ENCODE results near the gene PCSK5. TPM values are rescaled to one million over a fixed set of nuclear protein-coding genes. Genes with fewer than 3 reads are reported as not detected.

PCSK5 gene
- total and polyA plus RNA-seq, 10 donors = 0.28 to 8.1 (median 5.5) TPM

- Histone ChIP-seq H3K4me3 (no peak overlapping the region), H3K27me3 (replicated peaks in 1 of 7) (no peaks in the 10 kb centered on the region), H3K27ac (no peak overlapping the region), H3K9me3 (peaks cover 0 to 10% (median 7%) of the 10 kb centered on the region in 8 donors), H3K36me3 (no peaks in the 10 kb centered on the region), H3K4me1 (no peaks in the 10 kb centered on the region)
- WGBS, 5 donors = 85 to 97% (median 96%) methylated on average over 1 of the region's 1 CpG
- no peak for DNase-seq
- TF ChIP-seq POLR2A (IDR thresholded peaks at IDR 0.05) (no peak), POLR2AphosphoS5 (IDR thresholded peaks at IDR 0.05) (no peak)
- TF ChIP-seq, protein P1, sequence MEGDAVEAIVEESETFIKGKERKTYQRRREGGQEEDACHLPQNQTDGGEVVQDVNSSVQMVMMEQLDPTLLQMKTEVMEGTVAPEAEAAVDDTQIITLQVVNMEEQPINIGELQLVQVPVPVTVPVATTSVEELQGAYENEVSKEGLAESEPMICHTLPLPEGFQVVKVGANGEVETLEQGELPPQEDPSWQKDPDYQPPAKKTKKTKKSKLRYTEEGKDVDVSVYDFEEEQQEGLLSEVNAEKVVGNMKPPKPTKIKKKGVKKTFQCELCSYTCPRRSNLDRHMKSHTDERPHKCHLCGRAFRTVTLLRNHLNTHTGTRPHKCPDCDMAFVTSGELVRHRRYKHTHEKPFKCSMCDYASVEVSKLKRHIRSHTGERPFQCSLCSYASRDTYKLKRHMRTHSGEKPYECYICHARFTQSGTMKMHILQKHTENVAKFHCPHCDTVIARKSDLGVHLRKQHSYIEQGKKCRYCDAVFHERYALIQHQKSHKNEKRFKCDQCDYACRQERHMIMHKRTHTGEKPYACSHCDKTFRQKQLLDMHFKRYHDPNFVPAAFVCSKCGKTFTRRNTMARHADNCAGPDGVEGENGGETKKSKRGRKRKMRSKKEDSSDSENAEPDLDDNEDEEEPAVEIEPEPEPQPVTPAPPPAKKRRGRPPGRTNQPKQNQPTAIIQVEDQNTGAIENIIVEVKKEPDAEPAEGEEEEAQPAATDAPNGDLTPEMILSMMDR (IDR thresholded peaks at IDR 0.05 in 8 of 11, conservative IDR thresholded peaks at IDR 0.05 in 3 of 11) = no peak
- intact Hi-C loops (cut with DNase I; ENCODE audit: low total_unique reads) = no loop called here
These were observed 43.4 kb upstream of the PCSK5 start for GRCh38 chr9:75847085-75847484.

- Histone ChIP-seq H3K4me3 (no peak overlapping the region), H3K27me3 (replicated peaks in 1 of 7) (no peaks in the 10 kb centered on the region), H3K27ac (no peak overlapping the region), H3K4me1 (no peaks in the 10 kb centered on the region), H3K9me3 (no peaks in the 10 kb centered on the region), H3K36me3 (no peaks in the 10 kb centered on the region)
- no peak for DNase-seq
- no peak for TF ChIP-seq POLR2AphosphoS5 (IDR thresholded peaks at IDR 0.05)
- intact Hi-C loops (cut with DNase I; ENCODE audit: low total_unique reads) = no loop called here
- 87 to 92% (median 90%) methylated on average over 9 of the region's 9 CpGs for WGBS, 5 donors
These were observed 39.8 kb upstream of the PCSK5 start for GRCh38 chr9:75850459-75851200.

DNA sequence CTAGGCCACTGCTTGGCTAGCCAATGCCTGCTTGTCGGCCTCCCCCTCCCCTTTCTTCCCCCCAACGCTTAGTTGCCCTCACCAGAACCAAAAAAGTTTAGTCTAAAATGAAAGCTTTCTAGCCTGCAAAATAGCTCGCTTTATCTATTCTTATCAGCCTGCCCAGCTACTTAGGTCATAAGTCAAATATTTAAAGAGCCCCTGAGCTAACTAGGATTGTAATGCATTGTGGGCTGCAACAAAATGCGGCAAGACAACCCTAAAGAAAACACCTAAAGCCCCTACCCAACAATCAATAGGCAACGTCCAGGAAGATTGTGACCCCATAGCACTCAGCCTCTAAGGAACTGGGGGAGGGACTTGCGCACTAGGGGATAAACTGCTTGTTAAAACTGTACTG lies 38.6 kb upstream of the PCSK5 start:
- TF ChIP-seq POLR2A (IDR thresholded peaks at IDR 0.05) (no peak), POLR2AphosphoS5 (IDR thresholded peaks at IDR 0.05) (no peak)
- TF ChIP-seq, protein P1 (IDR thresholded peaks at IDR 0.05 in 8 of 11, conservative IDR thresholded peaks at IDR 0.05 in 3 of 11) = no peak
- WGBS, 5 donors = 74 to 85% (median 81%) methylated on average over 6 of the region's 6 CpGs

GRCh38 chr9:75852746-75853145 lies 37.7 kb upstream of the PCSK5 start:
- DNase-seq = no peak
- H3K27ac ChIP-seq = no peak overlapping the region
- H3K4me3 ChIP-seq = no peak overlapping the region
- no peaks in the 10 kb centered on the region for H3K36me3 ChIP-seq
- no peaks in the 10 kb centered on the region for H3K9me3 ChIP-seq
- no peaks in the 10 kb centered on the region for H3K4me1 ChIP-seq
- H3K27me3 ChIP-seq (replicated peaks in 1 of 7) = no peaks in the 10 kb centered on the region
- 75 to 90% (median 81%) methylated on average over 4 of the region's 4 CpGs for WGBS, 5 donors
- TF ChIP-seq, protein P1 (IDR thresholded peaks at IDR 0.05 in 8 of 11, conservative IDR thresholded peaks at IDR 0.05 in 3 of 11) = no peak
- no peak for TF ChIP-seq POLR2A (IDR thresholded peaks at IDR 0.05)
- TF ChIP-seq POLR2AphosphoS5 (IDR thresholded peaks at IDR 0.05) = no peak
- intact Hi-C loops (cut with DNase I; ENCODE audit: low total_unique reads) = no loop called here

More for the DNA sequence above, 38.6 kb upstream of the PCSK5 start:
- intact Hi-C loops (cut with DNase I; ENCODE audit: low total_unique reads) = no loop called here
- Histone ChIP-seq H3K27me3 (replicated peaks in 1 of 7) (no peaks in the 10 kb centered on the region), H3K4me1 (no peaks in the 10 kb centered on the region), H3K27ac (no peak overlapping the region), H3K36me3 (no peaks in the 10 kb centered on the region), H3K9me3 (no peaks in the 10 kb centered on the region), H3K4me3 (no peak overlapping the region)
- no peak for DNase-seq
